Fibroblast of the aortic adventitia (primary cell): ENCODE results near the gene IGFALS. TPM values are rescaled to one million over a fixed set of nuclear protein-coding genes. Genes with fewer than 3 reads are reported as not detected.

Experiments
- DNase-seq: peaks from one replicate; pipeline ENCODE4 v3.0.0-alpha.2; 2010; ENCODE audit warnings: low read depth
- H3K4me3 ChIP-seq: 2 replicates; pipeline ENCODE4 v1.5.1; 2011; ENCODE audit warnings: low read depth, mild to moderate bottlenecking, control low read depth, low read length, moderate library complexity
- total RNA-seq: library from RNA; depleted of rRNA; stranded (reverse); fragments of >200 nt; gene quantifications from 2 replicates; pipeline ENCODE4 v1.2.3, GENCODE V29; 2012; ENCODE audit warnings: low replicate concordance
- TF ChIP-seq, protein P1 (sequence below): IDR thresholded peaks from 2 replicates; pipeline ENCODE4 v1.5.1; 2011; ENCODE audit warnings: mild to moderate bottlenecking, low read length, control low read depth, inconsistent platforms; ENCODE audit not compliant: insufficient read depth

The IGFALS gene
- total RNA-seq, 1 donor = 0.27 TPM

- DNase-seq = no peak
- TF ChIP-seq, protein P1, sequence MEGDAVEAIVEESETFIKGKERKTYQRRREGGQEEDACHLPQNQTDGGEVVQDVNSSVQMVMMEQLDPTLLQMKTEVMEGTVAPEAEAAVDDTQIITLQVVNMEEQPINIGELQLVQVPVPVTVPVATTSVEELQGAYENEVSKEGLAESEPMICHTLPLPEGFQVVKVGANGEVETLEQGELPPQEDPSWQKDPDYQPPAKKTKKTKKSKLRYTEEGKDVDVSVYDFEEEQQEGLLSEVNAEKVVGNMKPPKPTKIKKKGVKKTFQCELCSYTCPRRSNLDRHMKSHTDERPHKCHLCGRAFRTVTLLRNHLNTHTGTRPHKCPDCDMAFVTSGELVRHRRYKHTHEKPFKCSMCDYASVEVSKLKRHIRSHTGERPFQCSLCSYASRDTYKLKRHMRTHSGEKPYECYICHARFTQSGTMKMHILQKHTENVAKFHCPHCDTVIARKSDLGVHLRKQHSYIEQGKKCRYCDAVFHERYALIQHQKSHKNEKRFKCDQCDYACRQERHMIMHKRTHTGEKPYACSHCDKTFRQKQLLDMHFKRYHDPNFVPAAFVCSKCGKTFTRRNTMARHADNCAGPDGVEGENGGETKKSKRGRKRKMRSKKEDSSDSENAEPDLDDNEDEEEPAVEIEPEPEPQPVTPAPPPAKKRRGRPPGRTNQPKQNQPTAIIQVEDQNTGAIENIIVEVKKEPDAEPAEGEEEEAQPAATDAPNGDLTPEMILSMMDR = no peak
- H3K4me3 ChIP-seq = no peak overlapping the region
Measured at GRCh38 chr16:1821861-1822611, 28.5 kb upstream of the IGFALS start.

DNA sequence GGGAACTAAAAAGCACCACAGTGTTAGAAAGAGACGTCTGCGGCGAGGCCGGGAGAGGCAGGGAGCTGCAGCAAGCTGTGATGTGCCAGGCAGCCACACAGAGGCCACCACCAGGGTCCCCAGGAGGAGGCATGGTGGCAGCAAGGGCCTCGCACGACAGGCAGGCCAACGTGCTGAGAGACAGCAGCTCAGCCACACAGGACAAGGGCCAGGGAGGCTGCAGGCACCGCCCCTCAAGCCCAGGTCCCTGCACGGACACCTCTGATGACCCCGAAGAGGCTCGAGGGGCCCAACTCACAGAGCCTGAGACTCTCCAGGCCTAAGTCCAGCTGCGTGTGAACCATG lies 27.4 kb upstream of the IGFALS start:
- DNase-seq = no peak
- H3K4me3 ChIP-seq = no peak overlapping the region
- TF ChIP-seq, protein P1 = no peak

GRCh38 chr16:1820096-1820945 lies 26.8 kb upstream of the IGFALS start:
- no peak for DNase-seq
- no peak overlapping the region for H3K4me3 ChIP-seq
- TF ChIP-seq, protein P1 = no peak

DNA sequence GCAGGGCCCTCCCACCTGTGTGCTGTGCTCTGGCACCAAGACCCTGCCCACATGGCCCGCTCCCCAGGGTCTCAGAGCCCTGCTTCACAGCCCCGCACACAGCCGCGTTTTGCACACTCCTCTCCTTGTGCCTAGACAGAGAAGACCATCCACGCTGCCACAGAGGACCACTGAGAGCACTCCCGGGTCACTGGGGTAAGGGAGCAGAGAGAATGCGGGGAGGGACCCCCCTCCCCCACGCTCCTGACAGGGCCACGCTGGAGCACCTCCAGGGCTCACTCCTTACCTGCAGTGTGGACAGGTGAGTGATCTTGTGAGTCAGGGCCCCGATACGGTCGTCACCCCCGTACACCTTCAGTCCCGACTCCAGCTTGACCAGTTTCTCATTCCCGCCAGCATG lies 26.1 kb upstream of the IGFALS start:
- TF ChIP-seq, protein P1 = no peak

GRCh38 chr16:1818873-1819525 lies 25.5 kb upstream of the IGFALS start:
- DNase-seq = no peak
- TF ChIP-seq, protein P1 = no peak
- no peak overlapping the region for H3K4me3 ChIP-seq

More for the DNA sequence above, 26.1 kb upstream of the IGFALS start:
- H3K4me3 ChIP-seq = no peak overlapping the region
- DNase-seq = no peak

- TF ChIP-seq, protein P1 = no peak
- no peak for DNase-seq
- H3K4me3 ChIP-seq = no peak overlapping the region
Measured at GRCh38 chr16:1818204-1818872, 24.8 kb upstream of the IGFALS start.
